ENCODE results near the gene SLC12A5. TPM values are rescaled to one million over a fixed set of nuclear protein-coding genes. Genes with fewer than 3 reads are reported as not detected.

SLC12A5 gene
- total RNA-seq, 1 experiment from 2014 or later: 20.9 TPM

- Histone ChIP-seq H3K36me3 (ENCODE audit: insufficient read depth, low read length, poor library complexity, severe bottlenecking) (peaks cover 63% of the 10 kb centered on the region), H3K9me3 (ENCODE audit: low read depth, low read length, poor library complexity, severe bottlenecking) (no peaks in the 10 kb centered on the region), H3K27ac (ENCODE audit: low read depth, low read length, poor library complexity, severe bottlenecking) (no peak overlapping the region), H3K27me3 (replicated peaks; ENCODE audit: insufficient read depth, low read depth, low read length, poor library complexity) (no peaks in the 10 kb centered on the region), H3K4me3 (ENCODE audit: low read depth, low read length, poor library complexity, severe bottlenecking) (no peak overlapping the region), H3K4me1 (ENCODE audit: insufficient read depth, low read length, poor library complexity, severe bottlenecking) (peaks cover 20% of the 10 kb centered on the region)
- BruUV-seq (replicated peaks): no TSS peak
- TF ChIP-seq CTCF (conservative IDR thresholded peaks at IDR 0.05; ENCODE audit: low read depth, low read length) (no peak), EZH2 (IDR thresholded peaks at IDR 0.05; ENCODE audit: borderline replicate concordance, low read depth, low read length, poor library complexity, severe bottlenecking) (no peak)
- ChIA-PET CTCF (no interaction called here), POLR2A (ENCODE audit: low non-redundant PET) (no interaction called here)
- DNase-seq (ENCODE audit: low spot score): no peak
- intact Hi-C loops (cut with micrococcal nuclease; ENCODE audit: unreplicated experiment): no loop called here
Observed at GRCh38 chr20:46062151-46062550, 33.1 kb downstream of the SLC12A5 start.

GRCh38 chr20:46062621-46063020 is 33.6 kb downstream of the SLC12A5 start:
- peaks cover 20% of the 10 kb centered on the region for H3K4me1 ChIP-seq (ENCODE audit: insufficient read depth, low read length, poor library complexity, severe bottlenecking)
- peaks cover 67% of the 10 kb centered on the region for H3K36me3 ChIP-seq (ENCODE audit: insufficient read depth, low read length, poor library complexity, severe bottlenecking)
- H3K9me3 ChIP-seq (ENCODE audit: low read depth, low read length, poor library complexity, severe bottlenecking): no peaks in the 10 kb centered on the region
- H3K4me3 ChIP-seq (ENCODE audit: low read depth, low read length, poor library complexity, severe bottlenecking): no peak overlapping the region
- ChIA-PET POLR2A (ENCODE audit: low non-redundant PET) (no interaction called here), CTCF (no interaction called here)
- H3K27ac ChIP-seq (ENCODE audit: low read depth, low read length, poor library complexity, severe bottlenecking): no peak overlapping the region
- no TSS peak for BruUV-seq (replicated peaks)
- no peak for DNase-seq (ENCODE audit: low spot score)
- no peaks in the 10 kb centered on the region for H3K27me3 ChIP-seq (replicated peaks; ENCODE audit: insufficient read depth, low read depth, low read length, poor library complexity)
- intact Hi-C loops (cut with micrococcal nuclease; ENCODE audit: unreplicated experiment): no loop called here
- no peak for TF ChIP-seq EZH2 (IDR thresholded peaks at IDR 0.05; ENCODE audit: borderline replicate concordance, low read depth, low read length, poor library complexity, severe bottlenecking)
- no peak for TF ChIP-seq CTCF (conservative IDR thresholded peaks at IDR 0.05; ENCODE audit: low read depth, low read length)

GRCh38 chr20:46063151-46063550 is 34.1 kb downstream of the SLC12A5 start:
- BruUV-seq (replicated peaks): no TSS peak
- Histone ChIP-seq H3K4me3 (ENCODE audit: low read depth, low read length, poor library complexity, severe bottlenecking) (no peak overlapping the region), H3K4me1 (ENCODE audit: insufficient read depth, low read length, poor library complexity, severe bottlenecking) (peaks cover 20% of the 10 kb centered on the region), H3K27ac (ENCODE audit: low read depth, low read length, poor library complexity, severe bottlenecking) (no peak overlapping the region), H3K27me3 (replicated peaks; ENCODE audit: insufficient read depth, low read depth, low read length, poor library complexity) (no peaks in the 10 kb centered on the region), H3K36me3 (ENCODE audit: insufficient read depth, low read length, poor library complexity, severe bottlenecking) (peaks cover 72% of the 10 kb centered on the region), H3K9me3 (ENCODE audit: low read depth, low read length, poor library complexity, severe bottlenecking) (no peaks in the 10 kb centered on the region)
- ChIA-PET CTCF (no interaction called here), POLR2A (ENCODE audit: low non-redundant PET) (interaction anchor here (0.7 kb wide), 1 partner anchor 31 kb away, joined by 3 read pairs; no protein-coding TSS in a partner anchor)
- intact Hi-C loops (cut with micrococcal nuclease; ENCODE audit: unreplicated experiment): no loop called here
- no peak for DNase-seq (ENCODE audit: low spot score)
- TF ChIP-seq CTCF (conservative IDR thresholded peaks at IDR 0.05; ENCODE audit: low read depth, low read length): no peak
- TF ChIP-seq EZH2 (IDR thresholded peaks at IDR 0.05; ENCODE audit: borderline replicate concordance, low read depth, low read length, poor library complexity, severe bottlenecking): no peak
